Muscle of back (tissue), 13 donors: ENCODE measurements around the gene CHDH. TPM values are rescaled to one million over a fixed set of nuclear protein-coding genes. Genes with fewer than 3 reads are reported as not detected.

Experiments used
- DNase-seq, 3 donors: peaks; one replicate each; pipeline versions ENCODE4 v3.0.0 to v3.0.0-alpha.2; 2013
- long read RNA-seq, 9 donors: transcript quantifications; one replicate each; lab custom pipeline, GENCODE V29; 2026
- polyA plus RNA-seq, 10 donors: library from polyadenylated mRNA; unstranded; fragments of 120-200 nt; gene quantifications; one replicate each; pipeline ENCODE4 v1.2.1, GENCODE V29; 2013; ENCODE audit not compliant: insufficient read length in 10 of 10

Gene CHDH, protein sequence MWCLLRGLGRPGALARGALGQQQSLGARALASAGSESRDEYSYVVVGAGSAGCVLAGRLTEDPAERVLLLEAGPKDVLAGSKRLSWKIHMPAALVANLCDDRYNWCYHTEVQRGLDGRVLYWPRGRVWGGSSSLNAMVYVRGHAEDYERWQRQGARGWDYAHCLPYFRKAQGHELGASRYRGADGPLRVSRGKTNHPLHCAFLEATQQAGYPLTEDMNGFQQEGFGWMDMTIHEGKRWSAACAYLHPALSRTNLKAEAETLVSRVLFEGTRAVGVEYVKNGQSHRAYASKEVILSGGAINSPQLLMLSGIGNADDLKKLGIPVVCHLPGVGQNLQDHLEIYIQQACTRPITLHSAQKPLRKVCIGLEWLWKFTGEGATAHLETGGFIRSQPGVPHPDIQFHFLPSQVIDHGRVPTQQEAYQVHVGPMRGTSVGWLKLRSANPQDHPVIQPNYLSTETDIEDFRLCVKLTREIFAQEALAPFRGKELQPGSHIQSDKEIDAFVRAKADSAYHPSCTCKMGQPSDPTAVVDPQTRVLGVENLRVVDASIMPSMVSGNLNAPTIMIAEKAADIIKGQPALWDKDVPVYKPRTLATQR
- 1 to 10 TPM in 2 of 10 donors, under 1 TPM in 8; 0.71 to 1.2 (median 0.90) TPM for polyA plus RNA-seq
- long read RNA-seq, donor 1: 0 reads
- long read RNA-seq, donor 2: 0 reads
- long read RNA-seq, donor 3: 0 reads
- long read RNA-seq, donor 4: 0 reads
- long read RNA-seq, donor 5: 0 reads
- long read RNA-seq, donor 6, full-length matches to known transcripts: 1 of 1 reads
- long read RNA-seq, donor 6, partial matches to known transcripts: 0 of 1 reads
- long read RNA-seq, donor 6, other reads (novel, unspliced or antisense): 0 of 1 reads
- long read RNA-seq, donor 7: 0 reads
- long read RNA-seq, donor 8: 0 reads
- long read RNA-seq, donor 9: 0 reads

DNA sequence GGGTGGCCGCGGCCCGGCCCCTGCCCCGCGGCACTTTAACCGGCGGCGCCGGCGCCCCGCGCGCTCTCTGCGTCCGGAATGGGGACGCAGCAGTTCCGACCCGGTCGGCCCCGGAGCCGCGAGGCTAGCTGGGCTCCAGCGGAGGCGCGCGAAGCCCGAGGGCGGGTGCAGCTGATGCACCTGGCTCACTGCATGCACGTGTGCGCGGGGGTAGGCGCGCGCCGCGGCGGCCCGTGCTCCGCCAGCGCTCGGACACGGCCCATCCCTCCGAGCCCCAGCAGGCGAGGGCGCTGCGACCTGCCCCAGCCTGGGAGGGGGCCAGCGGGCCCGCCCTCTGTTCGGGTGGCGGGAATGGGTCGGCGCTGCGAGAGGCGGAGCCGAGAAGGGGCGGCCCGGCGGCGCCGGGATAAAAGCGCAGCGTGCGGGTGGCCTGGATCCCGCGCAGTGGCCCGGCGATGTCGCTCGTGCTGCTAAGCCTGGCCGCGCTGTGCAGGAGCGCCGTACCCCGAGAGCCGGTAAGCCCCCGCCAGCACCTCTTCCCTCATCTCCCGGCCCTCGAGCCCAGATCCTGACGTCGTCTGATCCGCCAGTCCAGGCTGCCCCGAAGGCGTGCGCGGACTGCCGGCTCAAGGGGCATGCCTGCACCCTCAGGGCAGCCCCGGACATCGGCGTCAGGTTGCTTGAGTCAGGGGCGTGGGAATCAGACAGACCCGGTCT lies at the start of gene CHDH, which contains the start of gene IL17RB:
CHDH (minus strand) TSS at position 286 of the 717 bp plus-strand sequence. CDS start 22,411 bp downstream, outside the sequence.
IL17RB (plus strand) TSS at position 435 of the 717 bp plus-strand sequence; CDS start at position 456, 21 bp downstream.
- peak; percentile 8 to 81 (median 67) for DNase-seq

DNA sequence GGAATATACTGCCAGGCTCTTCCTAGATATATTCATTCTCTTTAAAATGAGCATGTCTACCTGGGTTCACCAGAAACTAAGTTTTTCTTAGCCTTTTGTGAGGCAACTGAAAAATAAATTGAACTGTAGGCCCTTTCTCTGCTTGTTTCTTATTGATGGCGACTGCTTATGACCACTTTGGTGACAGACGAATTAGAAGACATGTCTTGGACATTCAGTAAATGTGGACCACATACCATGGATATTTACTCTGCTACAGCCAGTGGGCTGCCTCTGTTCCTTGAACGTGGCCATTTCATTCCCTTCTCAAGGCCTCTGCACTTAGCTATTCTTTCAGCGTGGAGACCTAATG lies 46.0 kb upstream of the CHDH start:
- DNase-seq: no peak

DNA sequence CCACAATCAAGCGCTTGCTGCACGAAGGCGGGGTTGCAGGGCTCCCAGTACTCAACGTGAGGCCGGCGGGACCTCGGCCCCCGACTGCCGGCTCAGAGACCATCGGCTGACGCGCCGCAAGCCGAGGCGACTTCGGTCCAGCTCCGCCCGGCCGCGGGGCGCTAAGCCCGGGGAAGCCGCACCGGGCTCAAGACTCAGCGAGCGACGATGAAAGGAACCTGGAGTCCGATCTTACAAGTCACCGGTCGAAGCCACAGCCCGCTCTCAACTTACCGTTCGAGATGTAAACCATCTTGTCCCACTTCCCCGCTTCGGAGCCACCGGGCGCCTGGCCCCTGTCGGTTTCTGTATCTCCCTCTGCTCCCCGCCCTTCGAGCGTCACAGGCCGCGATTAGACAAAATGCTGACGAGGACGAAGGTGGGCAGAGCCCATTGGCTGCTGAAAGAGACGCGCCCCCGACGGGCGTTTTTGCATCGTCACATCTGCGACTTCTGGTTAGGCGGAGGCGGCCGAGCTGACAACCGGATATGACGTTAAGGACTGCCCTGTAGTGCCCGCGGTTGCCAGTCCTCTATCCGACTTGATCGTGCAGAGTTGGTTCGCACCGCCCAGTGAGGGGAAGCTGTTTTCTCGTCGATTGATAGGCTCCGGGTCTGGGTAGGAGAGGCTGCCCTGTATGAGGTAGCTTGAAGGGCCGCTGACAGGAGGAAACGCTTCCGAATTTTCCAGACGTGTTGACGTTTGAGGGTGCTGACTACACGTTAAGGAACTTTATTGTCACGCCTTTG lies 45.5 kb upstream of the CHDH start, which contains the start of gene SELENOK:
SELENOK (minus strand) TSS at position 363 of the 789 bp plus-strand sequence.
- DNase-seq: peak; percentile 99

DNA sequence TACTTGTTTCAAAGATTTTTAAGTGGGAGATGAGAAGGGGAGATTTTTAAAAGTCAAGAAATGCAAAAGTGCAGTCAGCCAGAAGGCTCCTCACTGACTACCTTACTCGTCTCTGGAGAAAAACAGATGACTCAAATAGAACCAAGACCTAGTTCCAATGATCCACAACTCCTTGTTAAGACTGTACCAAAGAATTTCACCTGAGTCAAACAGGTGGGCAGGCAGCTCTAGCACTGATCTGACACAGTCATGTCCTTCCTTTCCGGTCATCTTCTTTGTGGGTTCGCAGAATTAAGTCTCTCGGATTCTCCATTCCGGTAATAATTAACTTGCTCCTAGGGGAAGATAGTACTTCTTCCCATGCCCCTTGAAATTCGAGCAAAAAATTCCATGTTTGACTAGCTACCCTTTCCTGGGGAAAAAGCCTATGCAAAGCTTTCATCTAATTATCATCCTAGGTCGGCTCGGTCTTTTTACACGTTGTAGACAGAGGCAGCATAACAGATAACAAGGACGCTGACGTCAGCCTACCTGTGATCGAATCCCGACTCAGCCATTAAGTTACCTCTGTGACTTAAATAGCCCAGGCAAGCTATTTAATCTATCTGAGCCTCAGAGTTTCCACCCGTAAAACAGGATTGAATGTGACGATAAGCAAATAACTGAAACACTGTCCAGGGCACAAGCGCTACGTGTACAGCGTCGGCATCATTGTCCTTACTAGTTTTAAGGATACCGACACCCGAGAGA lies 44.7 kb upstream of the CHDH start:
- DNase-seq: peak in 1 of 3 donors; percentile 31

DNA sequence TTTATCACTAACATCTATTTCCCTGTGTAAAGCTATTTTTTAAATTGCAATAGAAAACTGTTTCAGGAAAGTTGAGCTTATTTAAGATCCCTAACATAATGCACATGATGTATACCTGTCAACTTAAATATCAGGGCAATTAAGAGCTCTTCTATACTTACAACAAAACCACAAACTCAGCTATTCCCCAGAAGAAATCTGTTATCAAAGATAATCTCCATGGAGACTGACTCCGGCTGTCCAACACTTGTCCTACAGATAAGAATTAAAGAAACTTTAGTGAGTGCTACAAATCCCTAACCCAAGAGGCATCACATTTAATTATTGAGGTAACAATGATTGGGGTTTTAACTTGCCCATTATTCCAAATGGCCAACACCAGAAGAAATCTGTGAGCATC lies 42.0 kb upstream of the CHDH start:
- no peak for DNase-seq

DNA sequence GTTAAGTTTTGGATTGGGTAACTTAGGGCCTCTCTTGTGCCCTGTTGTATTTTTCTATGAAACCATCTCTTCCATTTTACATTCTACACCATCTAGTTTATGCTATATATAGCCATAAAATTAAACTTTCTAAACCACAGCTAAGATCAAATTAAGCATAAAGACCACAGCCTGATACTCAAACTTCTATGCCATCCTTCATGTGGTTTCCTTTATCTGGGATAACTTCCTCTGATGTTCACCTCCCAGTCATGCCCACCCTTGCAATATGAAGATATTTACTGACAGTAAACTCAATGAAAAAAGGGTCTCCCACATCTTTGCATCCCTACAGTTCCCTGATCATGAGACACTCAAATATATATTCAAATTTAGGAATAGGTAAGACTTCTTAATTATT lies 41.2 kb upstream of the CHDH start:
- DNase-seq: no peak

DNA sequence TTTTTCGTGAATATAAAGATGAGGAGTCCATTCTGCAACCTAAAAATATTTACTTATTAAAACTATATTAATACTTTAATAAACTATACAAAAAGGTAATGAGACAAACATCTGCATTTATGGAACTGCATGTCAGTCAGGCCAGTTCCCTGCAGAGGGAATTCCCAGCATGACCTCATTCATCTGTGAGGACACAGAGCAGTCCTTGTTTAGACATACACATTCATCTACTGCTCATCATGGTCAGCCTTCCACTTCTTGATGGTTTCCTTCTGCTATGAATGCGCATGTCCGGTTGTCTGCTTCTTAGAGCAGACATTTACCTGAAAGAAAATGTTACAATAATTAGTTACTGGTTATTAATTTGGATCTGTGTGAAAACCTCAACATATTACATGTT lies 39.0 kb upstream of the CHDH start:
- no peak for DNase-seq

DNA sequence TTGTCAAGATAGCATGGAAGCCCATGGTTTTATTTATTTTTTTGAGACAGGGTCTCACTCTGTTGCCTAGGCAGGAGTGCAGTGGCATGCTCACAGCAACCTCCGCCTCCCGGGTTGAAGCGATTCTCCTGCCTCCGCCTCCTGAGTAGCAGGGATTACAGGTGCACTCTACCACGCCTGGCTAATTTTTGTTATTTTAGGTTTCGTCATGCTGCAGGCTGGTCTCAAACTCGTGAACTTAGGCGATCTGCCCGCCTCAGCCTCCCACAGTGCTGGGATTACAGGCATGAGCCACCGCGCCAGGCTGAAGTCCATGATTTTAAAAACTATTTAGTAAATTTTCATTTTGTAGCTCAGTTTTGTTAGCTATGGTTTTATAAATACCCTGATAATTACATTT lies 38.4 kb upstream of the CHDH start:
- DNase-seq: no peak

DNA sequence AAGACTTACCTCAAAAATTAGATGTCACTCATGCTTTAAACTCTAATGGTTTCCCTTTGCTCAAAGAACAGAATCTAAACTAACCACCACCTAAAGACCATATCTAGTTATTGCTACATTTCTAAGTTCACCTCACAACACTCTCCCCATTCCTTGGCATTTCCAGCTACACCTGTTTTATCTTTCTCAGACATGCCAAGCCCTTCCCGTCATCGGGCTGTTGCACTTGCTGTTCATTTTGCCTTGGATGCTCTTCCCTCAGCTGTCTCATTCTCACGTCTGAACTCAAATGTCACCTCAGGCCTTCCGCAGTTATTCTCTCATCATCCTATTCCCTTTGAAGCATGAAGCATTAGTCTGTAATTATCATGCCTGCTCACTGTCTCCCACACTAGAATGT lies 36.8 kb upstream of the CHDH start:
- DNase-seq: no peak

DNA sequence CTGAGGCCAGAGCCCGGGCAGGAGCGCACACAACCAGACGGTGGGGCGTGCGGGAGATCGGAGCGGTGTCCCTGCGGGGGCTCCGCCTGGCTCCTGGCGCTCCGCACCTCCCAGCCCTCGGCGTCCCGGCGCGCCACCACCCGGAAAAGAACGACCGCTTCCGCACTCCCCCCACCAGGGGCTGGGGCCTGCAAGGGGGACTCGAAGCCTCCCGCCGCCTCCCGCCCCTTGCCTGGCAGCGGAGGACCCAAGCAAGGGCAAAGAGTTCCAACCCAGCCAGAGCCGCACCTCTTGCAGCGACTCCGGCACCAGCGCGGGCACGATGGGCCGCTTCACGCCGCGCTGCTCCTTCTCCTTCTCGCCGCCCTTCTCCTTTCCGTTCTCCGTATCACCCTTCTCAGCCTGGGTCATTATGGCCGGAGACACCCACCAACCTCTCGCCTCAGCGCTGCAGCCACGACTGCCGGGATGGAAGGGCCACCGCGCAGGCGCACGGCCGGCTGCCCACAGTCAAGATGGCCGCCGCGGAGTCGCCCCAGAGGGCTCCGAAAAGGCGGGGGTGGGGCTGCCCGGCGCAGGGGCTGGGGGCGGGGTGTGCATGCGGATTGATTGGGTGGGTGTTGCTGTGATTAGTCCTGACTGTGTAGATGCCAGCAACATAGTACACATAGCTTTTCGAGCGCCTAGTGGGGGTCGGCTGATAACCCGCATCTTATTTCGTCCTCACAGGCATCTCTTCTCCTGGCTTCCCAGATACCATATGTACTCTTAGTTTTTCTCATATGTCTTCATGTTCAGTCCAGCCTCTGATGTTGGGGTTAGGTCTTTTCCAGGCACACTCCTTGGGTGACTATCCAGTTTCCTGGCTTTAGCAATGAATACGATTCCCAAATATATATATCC lies 35.7 kb upstream of the CHDH start, which contains the start of gene ACTR8:
ACTR8 (minus strand) TSS at position 462 of the 903 bp plus-strand sequence; CDS start at position 411, 51 bp downstream.
- DNase-seq: peak; percentile 83 to 97 (median 92)

DNA sequence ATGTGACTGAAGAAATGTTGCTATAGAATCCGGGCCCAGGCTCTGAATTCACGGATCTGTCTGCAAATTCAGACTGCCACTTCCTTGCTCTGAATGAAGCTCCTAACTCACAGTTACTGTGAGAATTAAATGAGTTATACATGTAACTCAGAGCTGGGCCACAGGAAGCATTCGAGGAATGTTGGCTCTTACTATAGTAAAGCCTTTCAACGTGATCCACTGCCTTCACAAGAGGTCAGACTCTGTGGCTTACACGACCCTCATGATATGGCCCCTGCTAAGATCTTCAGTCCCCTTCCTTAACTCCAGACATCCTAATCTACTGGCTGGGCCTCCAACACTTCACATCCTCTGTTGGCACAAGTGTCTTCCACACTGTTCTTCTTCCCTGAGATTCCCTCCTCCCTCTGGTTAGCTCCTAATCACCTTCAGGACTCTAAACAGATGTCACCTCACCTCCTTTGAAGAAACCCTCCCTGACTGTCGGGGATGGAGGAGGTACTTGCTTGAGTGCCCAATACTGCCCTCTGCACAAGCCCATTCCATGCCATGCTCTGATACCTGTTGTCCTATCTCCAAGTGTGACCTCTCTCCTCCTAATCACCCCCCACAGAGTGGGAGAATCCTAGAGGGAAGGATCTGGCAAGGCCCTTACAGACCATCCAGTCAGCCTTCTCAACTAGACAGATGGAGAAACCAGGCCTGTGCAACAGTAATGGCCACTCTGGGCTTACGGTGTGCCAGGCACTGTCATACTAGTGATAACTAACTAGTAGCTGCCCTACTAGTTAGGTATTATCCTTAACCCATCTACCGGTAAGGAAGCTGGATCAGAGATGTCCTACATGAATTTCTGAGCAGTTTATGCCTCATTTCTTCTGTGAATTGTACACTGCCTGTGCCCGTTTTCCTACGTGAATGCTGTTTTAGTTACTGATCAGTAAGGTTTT lies 34.5 kb upstream of the CHDH start:
- peak in 1 of 3 donors; percentile 3 for DNase-seq

DNA sequence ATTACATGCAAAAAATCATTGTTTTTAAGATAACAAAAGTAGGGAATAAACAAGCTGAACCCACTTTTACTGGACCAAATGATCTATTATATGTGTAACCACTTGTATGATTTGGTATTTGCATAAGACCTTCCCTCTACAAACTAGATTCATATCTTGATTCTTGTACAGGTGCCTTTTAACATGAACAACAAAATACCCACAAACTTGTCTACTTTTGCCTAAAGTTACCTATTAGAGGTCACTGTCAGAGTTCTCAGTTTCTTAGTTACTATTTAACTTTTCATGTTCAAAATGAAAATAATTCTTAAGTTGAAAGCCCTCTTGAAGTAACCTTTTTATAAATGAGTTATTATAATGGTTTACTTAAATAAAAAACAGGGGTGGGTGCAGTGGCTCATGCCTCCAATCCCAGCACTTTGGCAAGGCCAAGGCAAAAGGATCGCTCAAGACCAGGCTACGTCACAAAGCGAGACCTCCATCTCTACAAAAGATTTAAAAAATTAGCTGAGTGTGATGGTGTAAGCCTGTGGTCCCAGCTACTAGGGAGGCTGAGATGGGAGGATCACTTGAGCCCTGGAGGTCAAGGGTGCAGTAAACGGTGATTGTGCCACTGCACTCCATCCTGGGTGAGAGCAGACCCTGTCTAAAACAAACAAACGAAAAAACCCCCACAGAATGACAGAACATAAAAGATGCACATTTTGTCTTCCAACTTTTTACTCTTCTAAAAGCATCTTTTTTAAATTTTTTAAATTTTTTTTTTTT lies 19.7 kb upstream of the CHDH start:
- no peak for DNase-seq

DNA sequence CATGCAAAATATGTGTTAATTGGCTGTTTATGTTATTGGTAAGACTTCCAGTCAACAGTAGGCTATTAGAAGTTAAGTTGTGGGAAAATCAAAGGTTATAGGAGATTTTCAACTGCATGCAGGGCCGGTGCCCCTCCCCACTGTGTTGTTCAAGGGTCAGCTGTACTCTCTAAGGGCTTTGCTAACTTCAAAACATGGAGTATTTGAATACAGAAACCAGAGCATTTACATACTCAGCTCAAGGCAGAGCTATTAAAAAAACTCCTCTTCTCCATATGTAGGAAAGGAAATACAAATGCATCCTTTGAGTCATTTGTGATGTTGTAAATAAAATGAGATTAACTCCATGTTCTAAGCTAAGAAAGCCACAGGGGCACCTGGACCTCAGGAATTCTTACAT lies 16.9 kb upstream of the CHDH start:
- DNase-seq: no peak

DNA sequence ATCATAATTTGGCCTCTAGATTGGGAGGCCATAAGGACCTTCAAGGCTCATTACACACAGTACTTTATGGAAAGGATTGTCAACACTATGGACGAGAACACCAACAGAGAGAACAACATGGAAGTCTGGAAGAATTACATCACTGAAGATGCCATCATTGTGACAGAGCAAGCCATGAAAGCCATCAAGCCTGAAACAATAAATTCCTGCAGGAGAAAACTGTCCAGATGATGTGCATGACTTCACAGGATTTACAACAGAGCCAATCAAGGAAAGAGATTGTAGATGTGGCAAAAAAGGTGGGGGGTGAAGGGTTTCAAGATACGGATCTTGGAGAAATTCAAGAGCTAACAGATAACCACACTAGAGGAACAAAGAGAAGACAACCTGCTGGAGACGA lies 16.0 kb upstream of the CHDH start:
- DNase-seq: no peak

DNA sequence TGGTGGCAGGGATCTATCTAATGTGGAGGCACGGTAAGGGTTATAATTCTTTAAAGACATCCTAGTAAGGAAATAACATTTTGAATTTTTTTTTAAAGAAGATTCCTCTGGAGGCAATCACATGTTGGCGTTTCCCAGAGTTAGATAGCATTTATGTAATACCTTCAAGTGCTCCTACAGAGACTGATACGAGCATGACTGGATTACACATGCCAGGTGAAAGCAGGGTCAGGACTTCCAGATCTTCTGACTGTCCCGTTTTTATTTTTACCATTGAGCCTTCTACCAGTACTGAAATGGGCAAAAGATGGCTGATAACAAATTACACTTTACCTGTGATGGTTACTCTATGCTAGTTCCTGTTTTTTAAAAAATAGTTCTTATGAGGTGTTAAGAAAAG lies 14.0 kb upstream of the CHDH start:
- DNase-seq: no peak

DNA sequence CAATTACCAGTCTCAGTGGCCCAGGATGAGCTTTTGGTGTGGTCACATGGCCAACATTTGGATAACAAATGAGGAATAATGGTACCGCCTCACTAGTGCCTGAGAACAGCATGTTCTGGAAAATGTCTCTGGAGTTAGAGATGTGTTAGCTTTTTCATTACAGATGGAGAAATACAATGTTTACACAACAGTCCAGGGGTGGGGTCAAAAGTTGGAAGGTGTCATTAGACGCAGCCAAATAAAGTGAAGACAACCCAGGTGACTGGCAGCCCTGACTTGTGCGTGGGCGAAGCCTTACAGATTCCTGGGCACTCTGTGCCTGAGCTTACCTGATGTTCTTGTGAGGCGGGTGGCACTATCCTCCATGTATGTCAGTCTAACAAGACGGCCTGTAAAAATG lies 13.0 kb upstream of the CHDH start:
- no peak for DNase-seq
